Measurements from ENCODE around the gene PSIP1. TPM values are rescaled to one million over a fixed set of nuclear protein-coding genes. Genes with fewer than 3 reads are reported as not detected.
A peak's percentile ranks its signal among the peaks of the same experiment; 100 is the strongest.
"Not testable (repeated sequence)": the region's sequence is repeated elsewhere in the genome, so short reads cannot be mapped to it uniquely, and the experiment has no call there.

The PSIP1 gene
- total RNA-seq, 1 donor from 2014 or later, result 402 TPM

DNA sequence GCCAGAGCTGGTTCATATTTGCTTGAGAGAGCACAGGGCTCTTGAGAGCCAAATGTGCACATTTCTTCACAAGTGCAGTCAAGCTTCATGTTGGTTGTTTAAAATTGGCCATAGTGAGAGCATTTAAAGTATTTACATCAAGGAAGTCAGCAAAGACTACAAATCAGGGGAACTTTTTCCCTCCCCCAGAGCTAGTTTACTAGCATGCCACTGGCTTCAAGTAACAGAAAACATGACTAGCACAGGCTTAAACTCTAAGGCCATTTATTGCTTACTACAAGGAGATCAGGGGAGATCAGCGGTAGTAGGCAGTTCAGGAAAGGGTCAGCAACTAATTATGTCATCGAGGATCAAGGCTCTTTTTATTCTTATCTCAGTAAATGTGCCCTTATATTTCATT, 31.1 kb upstream of the PSIP1 start:
- H3K4me1 ChIP-seq, result no peaks in the 10 kb centered on the region
- Mint-ChIP-seq H3K4me1 (no peaks in the 10 kb centered on the region), H3K4me3 (no peak overlapping the region), H3K27me3 (ENCODE audit: insufficient read depth, low read depth) (peaks cover 4% of the 10 kb centered on the region), H3K36me3 (no peaks in the 10 kb centered on the region), H3K9me3 (peaks cover 8% of the 10 kb centered on the region), H3K27ac (no peak overlapping the region)
- no peak overlapping the region for H3K27ac ChIP-seq
- no peaks in the 10 kb centered on the region for H3K9me3 ChIP-seq (ENCODE audit: low read depth)
- peaks cover 4% of the 10 kb centered on the region for H3F3A ChIP-seq (ENCODE audit: low read depth)
- H3K9ac ChIP-seq, result no peak overlapping the region
- TF ChIP-seq EZH2phosphoT487 (IDR thresholded peaks at IDR 0.05) (no peak), EZH2 (IDR thresholded peaks at IDR 0.05) (no peak)
- TF ChIP-seq, protein P1, sequence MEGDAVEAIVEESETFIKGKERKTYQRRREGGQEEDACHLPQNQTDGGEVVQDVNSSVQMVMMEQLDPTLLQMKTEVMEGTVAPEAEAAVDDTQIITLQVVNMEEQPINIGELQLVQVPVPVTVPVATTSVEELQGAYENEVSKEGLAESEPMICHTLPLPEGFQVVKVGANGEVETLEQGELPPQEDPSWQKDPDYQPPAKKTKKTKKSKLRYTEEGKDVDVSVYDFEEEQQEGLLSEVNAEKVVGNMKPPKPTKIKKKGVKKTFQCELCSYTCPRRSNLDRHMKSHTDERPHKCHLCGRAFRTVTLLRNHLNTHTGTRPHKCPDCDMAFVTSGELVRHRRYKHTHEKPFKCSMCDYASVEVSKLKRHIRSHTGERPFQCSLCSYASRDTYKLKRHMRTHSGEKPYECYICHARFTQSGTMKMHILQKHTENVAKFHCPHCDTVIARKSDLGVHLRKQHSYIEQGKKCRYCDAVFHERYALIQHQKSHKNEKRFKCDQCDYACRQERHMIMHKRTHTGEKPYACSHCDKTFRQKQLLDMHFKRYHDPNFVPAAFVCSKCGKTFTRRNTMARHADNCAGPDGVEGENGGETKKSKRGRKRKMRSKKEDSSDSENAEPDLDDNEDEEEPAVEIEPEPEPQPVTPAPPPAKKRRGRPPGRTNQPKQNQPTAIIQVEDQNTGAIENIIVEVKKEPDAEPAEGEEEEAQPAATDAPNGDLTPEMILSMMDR (IDR thresholded peaks at IDR 0.05), result no peak
- H3K4me2 ChIP-seq, result no peak overlapping the region
- no peak for DNase-seq (ENCODE audit: low spot score)
- H2AFZ ChIP-seq (replicated peaks), result peak overlapping the region; percentile 15
- no peaks in the 10 kb centered on the region for H3K79me2 ChIP-seq (ENCODE audit: low read depth)
- no peaks in the 10 kb centered on the region for H4K20me1 ChIP-seq (ENCODE audit: low read depth)
- no peaks in the 10 kb centered on the region for H3K27me3 ChIP-seq
- H3K36me3 ChIP-seq, result no peaks in the 10 kb centered on the region
- no peak overlapping the region for H3K4me3 ChIP-seq

DNA sequence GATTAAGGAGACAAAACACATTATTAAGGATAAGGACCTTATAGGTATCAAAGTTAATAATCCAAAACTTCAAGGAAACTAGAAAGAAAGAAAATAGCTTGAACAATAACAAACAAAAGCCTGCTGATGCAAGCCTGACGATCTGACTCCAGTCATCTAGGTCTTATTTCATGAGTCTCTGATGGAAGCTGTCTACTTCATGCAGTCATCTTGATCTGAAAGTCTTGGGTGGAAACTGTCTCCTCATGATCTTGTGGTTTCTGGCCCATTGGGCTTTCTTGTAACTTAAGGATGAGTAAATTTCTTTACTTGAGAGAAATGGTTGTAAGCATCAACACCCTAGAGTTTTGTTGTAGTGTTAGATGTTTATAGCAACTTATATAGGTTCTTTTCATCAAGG, 20.6 kb upstream of the PSIP1 start:
- TF ChIP-seq EZH2phosphoT487 (IDR thresholded peaks at IDR 0.05), result no peak
- TF ChIP-seq, protein P1 (IDR thresholded peaks at IDR 0.05), result no peak
- TF ChIP-seq EZH2 (IDR thresholded peaks at IDR 0.05), result no peak
- Histone ChIP-seq H3K27me3 (no peaks in the 10 kb centered on the region), H4K20me1 (ENCODE audit: low read depth) (no peaks in the 10 kb centered on the region), H3K4me2 (no peak overlapping the region), H3K9ac (no peak overlapping the region), H3K9me3 (ENCODE audit: low read depth) (no peaks in the 10 kb centered on the region), H3K4me3 (no peak overlapping the region), H3K27ac (no peak overlapping the region), H2AFZ (replicated peaks) (peak overlapping the region; percentile 50), H3F3A (ENCODE audit: low read depth) (peaks cover 4% of the 10 kb centered on the region), H3K79me2 (ENCODE audit: low read depth) (no peaks in the 10 kb centered on the region), H3K4me1 (no peaks in the 10 kb centered on the region), H3K36me3 (no peaks in the 10 kb centered on the region)
- no peaks in the 10 kb centered on the region for H3K36me3 Mint-ChIP-seq
- H3K27ac Mint-ChIP-seq, result no peak overlapping the region
- H3K4me3 Mint-ChIP-seq, result no peak overlapping the region
- DNase-seq (ENCODE audit: low spot score), result no peak
- H3K27me3 Mint-ChIP-seq (ENCODE audit: insufficient read depth, low read depth), result peaks cover 3% of the 10 kb centered on the region
- H3K4me1 Mint-ChIP-seq, result no peaks in the 10 kb centered on the region
- H3K9me3 Mint-ChIP-seq, result peaks cover 4% of the 10 kb centered on the region

DNA sequence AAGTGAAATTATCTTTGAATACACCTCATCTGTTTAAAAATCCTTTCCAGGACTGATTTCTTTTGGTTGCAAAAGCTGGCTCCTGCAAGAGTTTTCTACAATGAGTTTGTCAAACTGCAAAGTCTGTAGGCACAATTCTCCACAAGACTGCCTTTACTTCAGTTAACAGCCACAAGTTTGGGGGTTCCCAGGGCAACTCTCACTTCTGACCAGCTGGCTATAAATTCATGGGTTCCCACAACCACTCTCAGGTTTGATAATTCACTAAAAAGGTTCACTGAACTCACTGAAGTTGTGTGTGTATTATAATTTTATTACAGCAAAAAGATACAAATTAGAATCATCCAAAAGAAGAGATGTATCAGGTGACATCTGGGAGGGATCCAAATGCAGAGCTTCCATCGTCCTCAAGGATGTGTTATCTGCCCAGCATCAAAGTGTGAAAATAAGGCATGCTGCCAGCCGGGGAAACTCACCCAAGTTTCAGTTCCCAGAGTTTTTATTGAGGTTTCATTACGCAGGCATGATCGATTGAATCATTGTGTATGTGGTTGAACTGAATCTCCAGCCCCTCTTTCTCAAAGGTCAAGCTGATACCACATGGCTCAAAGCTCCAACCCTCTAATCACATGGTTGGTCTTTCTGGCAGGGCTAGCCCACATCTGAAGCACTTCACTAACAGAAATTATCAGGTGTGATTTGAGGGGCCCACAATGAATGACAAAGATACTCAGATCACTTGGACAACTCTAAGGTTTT, 19.0 kb upstream of the PSIP1 start:
- H3K9ac ChIP-seq, result no peak overlapping the region
- no peak overlapping the region for H3K4me2 ChIP-seq
- TF ChIP-seq EZH2 (IDR thresholded peaks at IDR 0.05), result no peak
- TF ChIP-seq EZH2phosphoT487 (IDR thresholded peaks at IDR 0.05), result no peak
- TF ChIP-seq, protein P1 (IDR thresholded peaks at IDR 0.05), result no peak
- H3K27me3 ChIP-seq, result no peaks in the 10 kb centered on the region
- no peaks in the 10 kb centered on the region for H3K4me1 Mint-ChIP-seq
- no peak overlapping the region for H2AFZ ChIP-seq (replicated peaks)
- peaks cover 4% of the 10 kb centered on the region for H3K9me3 Mint-ChIP-seq
- H3K4me1 ChIP-seq, result no peaks in the 10 kb centered on the region
- no peaks in the 10 kb centered on the region for H3K36me3 ChIP-seq
- peaks cover 3% of the 10 kb centered on the region for H3K27me3 Mint-ChIP-seq (ENCODE audit: insufficient read depth, low read depth)
- H3F3A ChIP-seq (ENCODE audit: low read depth), result peaks cover 4% of the 10 kb centered on the region
- no peak for DNase-seq (ENCODE audit: low spot score)
- H3K27ac Mint-ChIP-seq, result no peak overlapping the region
- no peaks in the 10 kb centered on the region for H3K79me2 ChIP-seq (ENCODE audit: low read depth)
- no peaks in the 10 kb centered on the region for H3K36me3 Mint-ChIP-seq
- H3K27ac ChIP-seq, result no peak overlapping the region
- H3K4me3 Mint-ChIP-seq, result no peak overlapping the region
- no peaks in the 10 kb centered on the region for H4K20me1 ChIP-seq (ENCODE audit: low read depth)
- no peaks in the 10 kb centered on the region for H3K9me3 ChIP-seq (ENCODE audit: low read depth)
- H3K4me3 ChIP-seq, result no peak overlapping the region

DNA sequence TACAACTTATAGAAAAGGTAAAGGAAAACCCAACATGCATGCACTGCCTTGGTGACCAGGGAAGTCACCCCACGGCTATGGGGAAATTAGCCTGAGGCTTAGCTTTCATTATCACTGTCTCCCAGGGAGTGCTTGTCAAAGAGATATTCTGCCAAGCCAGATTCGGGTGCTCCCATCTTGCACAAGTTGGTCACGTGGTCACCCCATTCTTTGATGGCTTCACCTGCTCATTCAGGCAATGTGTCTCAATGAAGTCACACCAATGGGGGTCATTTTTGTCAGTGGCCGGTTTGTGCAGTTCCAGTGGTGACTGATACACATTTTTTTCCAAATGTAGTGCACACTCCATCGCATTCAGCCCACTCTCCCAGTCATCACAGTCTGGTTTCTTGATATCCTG, 16.3 kb upstream of the PSIP1 start:
- not testable (repeated sequence) for H3K27me3 Mint-ChIP-seq (ENCODE audit: insufficient read depth, low read depth); H4K20me1 ChIP-seq (ENCODE audit: low read depth); H3K4me3 Mint-ChIP-seq; DNase-seq (ENCODE audit: low spot score); H3K27ac ChIP-seq; H3K36me3 Mint-ChIP-seq; H3K4me2 ChIP-seq; H3K79me2 ChIP-seq (ENCODE audit: low read depth); H3K4me1 Mint-ChIP-seq; H3F3A ChIP-seq (ENCODE audit: low read depth); H3K4me1 ChIP-seq; H3K36me3 ChIP-seq; H2AFZ ChIP-seq (replicated peaks); H3K27ac Mint-ChIP-seq; H3K4me3 ChIP-seq; H3K9me3 ChIP-seq (ENCODE audit: low read depth); H3K9me3 Mint-ChIP-seq; H3K9ac ChIP-seq; H3K27me3 ChIP-seq
